Pulmonary artery endothelial cell (primary cell): ENCODE data around the gene RTF1. TPM values are rescaled to one million over a fixed set of nuclear protein-coding genes. Genes with fewer than 3 reads are reported as not detected.

Experiments
- DNase-seq: peaks from one replicate; pipeline ENCODE4 v3.0.0-alpha.2; 2011; ENCODE audit warnings: low read depth, low spot score
- total RNA-seq: library from RNA; depleted of rRNA; stranded (reverse); fragments of >200 nt; gene quantifications from 2 replicates; pipeline ENCODE4 v1.2.3, GENCODE V29; 2014

Gene RTF1
- total RNA-seq, 1 donor from 2014 or later, result 14.6 TPM

GRCh38 chr15:41502795-41503668, 86.1 kb downstream of the RTF1 start:
- DNase-seq, result no peak

GRCh38 chr15:41503669-41504010, 86.7 kb downstream of the RTF1 start:
- no peak for DNase-seq

- no peak for DNase-seq
Observed at GRCh38 chr15:41504751-41505492, 88.0 kb downstream of the RTF1 start.

GRCh38 chr15:41505776-41506175, 88.9 kb downstream of the RTF1 start:
- DNase-seq, result no peak

DNA sequence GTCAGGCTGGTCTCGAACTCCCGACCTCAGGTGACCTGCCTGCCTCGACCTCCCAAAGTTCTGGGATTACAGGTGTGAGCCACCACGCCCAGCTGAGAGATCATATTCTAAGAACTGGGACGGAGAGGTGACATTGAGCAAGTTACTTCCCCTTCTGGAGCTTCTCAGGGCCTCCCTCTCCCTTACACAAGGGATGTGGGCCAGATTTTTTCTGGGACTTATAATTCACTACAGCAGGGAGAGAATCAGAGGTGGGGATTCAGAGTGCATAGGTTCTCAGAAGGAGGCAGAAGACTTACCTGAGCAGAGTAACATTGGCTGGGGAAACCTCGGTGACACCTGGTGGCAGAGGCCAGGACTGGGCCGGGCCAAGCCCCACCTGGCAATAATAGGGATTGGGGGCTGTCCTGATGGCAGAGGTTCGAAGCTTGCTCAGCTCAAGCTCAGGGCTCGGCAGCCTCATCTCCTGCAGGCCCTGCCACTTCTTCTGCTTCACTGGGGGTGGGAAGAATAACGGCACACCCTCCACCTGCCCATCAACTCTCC, 90.0 kb downstream of the RTF1 start:
- DNase-seq, result no peak

DNA sequence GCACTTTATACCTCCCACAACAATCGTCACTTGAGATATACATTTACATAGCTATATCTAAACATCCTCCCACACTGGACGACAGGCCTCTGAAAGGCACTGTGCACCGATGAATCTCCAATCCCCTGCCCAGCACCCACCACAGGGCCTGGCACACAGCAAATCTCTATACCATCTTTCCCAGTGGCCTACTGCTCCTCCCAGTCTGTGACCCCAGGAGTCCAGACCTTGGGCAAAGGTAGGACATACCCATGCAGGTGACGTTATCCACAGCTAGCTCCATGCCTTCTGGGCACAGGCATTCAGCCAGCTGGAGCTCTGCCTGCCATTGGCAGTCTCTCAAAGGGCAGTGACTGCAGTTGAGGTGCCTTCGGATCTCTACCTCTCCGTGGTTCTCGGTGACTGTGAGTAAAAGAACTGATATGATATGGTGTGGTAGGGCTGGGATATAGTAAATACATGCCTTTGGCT, 91.0 kb downstream of the RTF1 start:
- no peak for DNase-seq

GRCh38 chr15:41510728-41511127, 93.8 kb downstream of the RTF1 start:
- DNase-seq, result no peak

DNA sequence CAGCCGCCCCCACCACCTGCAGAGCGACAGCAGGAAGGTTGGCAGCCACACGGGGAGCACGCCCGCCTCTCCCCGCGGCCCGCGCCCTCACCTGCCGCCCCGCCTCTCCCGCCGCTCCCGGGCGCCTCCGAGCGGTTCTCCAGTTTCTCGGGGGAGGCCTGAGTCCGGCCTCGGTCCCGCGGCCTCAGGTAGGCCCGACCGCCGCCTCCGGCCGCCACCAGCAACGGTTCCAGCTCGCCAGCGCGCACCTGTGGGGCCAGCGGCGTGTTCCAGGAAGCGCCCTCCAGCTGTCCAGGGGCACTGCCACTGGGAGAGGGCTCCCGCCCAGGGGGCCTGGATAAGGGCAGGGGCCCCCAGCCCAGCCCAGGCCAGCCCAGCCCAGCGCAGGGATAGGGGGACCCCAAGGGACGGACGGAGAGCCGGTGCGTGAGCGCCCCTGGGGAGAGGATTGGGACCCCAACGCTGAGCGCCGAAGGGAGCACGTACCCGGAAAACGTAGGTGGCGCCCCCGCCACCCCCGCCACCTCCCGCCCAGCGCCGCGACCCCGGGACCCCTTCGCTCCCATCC, 94.5 kb downstream of the RTF1 start:
- DNase-seq, result no peak

GRCh38 chr15:41511899-41512369, 95.0 kb downstream of the RTF1 start:
- DNase-seq, result no peak

- DNase-seq, result no peak
Observed at GRCh38 chr15:41512512-41512939, 95.6 kb downstream of the RTF1 start.

DNA sequence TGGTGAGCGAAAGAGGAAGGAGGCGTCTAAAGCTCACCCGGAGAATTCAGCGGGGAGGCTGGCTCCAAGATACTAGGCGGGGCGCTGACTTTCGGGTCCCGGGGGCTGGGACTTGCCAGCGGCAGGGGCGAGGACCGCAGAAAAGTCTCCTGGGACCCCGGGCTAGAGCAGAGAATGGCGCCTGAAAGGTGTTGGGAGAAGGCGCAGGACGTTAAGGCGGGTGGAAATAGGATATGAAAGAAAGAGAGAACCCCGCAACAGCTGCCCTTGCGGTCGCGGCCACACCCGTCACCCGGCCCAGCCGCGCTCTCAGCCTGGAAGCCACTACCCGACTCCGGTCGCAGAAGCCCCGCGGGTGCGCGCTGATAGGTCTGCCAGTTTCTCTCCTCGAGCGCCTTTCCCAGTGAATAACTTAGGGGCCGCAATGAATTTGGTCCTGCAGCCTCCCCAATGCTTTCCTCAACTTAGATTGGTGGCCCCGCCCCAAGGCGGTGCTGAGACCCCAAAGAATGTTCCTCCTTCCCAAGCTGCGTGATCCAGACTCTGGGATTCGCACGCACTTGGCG, 96.1 kb downstream of the RTF1 start:
- DNase-seq, result no peak

DNA sequence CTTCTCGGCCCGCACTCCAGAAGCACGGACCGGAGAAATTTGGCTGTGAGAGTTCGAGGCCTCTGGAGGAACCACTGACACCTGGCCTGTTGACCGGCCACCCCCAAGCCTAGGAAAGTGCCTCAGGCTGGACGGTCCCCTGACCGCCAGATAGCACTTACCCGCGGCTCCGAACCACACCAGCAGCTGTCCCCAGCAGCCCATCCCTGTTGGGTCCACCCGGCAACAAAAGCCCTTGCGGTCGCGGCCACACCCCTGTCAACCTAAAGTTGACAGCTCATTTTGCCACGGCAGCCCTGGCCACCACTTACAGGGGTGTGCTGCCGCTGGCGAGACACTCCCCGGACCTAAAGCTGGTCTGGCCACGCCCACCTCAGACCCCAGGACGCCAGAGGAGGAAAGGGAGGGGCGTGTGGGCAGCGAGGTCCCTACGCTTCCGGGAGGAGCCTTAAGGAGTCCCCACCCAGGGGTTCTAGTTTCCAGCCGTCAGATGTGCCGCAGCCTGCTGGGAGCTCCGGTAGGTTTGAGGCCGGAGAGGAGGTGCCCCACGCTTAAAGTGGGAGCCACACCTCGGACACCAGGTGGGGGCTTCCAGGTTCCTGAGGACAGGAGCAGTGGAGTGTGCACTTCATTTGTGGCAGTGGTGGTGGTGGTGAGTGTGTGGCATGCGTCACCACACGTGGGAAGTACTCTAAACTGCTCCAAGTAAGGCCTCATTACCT, 96.8 kb downstream of the RTF1 start, which contains the start of gene LTK:
Gene LTK, minus strand, starts transcription at position 322 of the 722 bp plus-strand sequence. Its CDS starts 118 bp downstream, at position 204.
- no peak for DNase-seq

- DNase-seq, result no peak
Observed at GRCh38 chr15:41517895-41518449, 101.1 kb downstream of the RTF1 start.

- DNase-seq, result no peak
Observed at GRCh38 chr15:41520636-41521035, 103.7 kb downstream of the RTF1 start.

- DNase-seq, result no peak
Observed at GRCh38 chr15:41521614-41522013, 104.7 kb downstream of the RTF1 start.

- DNase-seq, result no peak
Observed at GRCh38 chr15:41523097-41523496, 106.2 kb downstream of the RTF1 start.

DNA sequence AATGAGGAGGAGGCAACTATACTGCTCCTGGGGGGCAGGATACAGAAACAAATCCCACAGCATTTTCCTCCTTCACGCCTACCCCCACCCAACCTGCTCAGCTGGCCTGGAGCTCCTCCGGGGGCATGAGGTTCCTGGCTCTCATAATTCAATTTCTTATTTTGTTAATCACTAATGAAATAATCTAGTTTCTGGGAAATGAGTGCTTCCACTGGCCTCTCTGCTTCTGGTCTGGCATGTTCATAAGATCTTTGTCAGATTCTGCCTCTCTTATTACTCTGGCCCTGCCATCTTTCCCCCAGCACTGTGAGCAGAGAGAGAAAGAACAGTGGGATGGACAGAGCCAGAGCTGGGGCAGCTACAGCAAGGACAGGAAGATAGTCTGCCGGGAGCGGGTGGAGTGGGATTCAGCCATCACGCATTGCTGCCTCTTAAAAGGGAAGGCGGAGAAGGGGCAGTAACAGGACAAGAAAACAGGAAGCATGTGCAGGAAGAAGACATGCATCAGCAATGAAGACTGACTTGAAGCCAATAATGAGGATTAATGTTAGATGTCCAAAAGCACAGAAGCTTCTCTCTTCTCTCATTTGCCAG, 113.6 kb downstream of the RTF1 start:
- no peak for DNase-seq
